ENCODE results near the gene CALD1. TPM values are rescaled to one million over a fixed set of nuclear protein-coding genes. Genes with fewer than 3 reads are reported as not detected.

The CALD1 gene
- total RNA-seq, 1 donor: 3,507 TPM

DNA sequence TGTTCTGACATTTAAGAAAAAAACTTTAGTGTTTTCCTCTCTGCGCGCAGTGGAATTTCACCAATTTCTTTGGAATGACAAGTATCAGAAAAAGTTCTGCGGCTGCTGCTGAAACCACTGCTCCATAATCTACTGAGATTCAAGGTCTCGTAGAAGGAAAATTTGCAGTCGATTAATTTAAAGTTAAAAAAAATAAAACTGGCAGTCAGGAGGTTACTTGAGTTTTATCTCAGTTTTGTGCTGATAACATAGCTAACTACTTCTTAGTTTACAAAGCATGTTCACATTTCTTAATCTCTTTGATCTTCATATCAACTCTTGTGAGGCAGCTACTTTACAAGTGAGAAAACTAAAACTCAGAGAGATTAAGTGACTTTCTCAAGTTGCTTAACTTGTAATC is 18.2 kb upstream of the CALD1 start:
- TF ChIP-seq, protein P1, sequence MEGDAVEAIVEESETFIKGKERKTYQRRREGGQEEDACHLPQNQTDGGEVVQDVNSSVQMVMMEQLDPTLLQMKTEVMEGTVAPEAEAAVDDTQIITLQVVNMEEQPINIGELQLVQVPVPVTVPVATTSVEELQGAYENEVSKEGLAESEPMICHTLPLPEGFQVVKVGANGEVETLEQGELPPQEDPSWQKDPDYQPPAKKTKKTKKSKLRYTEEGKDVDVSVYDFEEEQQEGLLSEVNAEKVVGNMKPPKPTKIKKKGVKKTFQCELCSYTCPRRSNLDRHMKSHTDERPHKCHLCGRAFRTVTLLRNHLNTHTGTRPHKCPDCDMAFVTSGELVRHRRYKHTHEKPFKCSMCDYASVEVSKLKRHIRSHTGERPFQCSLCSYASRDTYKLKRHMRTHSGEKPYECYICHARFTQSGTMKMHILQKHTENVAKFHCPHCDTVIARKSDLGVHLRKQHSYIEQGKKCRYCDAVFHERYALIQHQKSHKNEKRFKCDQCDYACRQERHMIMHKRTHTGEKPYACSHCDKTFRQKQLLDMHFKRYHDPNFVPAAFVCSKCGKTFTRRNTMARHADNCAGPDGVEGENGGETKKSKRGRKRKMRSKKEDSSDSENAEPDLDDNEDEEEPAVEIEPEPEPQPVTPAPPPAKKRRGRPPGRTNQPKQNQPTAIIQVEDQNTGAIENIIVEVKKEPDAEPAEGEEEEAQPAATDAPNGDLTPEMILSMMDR (IDR thresholded peaks at IDR 0.05; ENCODE audit: insufficient read depth, low read depth, low read length): no peak
- peak; percentile 78 for DNase-seq (ENCODE audit: low read depth)

DNA sequence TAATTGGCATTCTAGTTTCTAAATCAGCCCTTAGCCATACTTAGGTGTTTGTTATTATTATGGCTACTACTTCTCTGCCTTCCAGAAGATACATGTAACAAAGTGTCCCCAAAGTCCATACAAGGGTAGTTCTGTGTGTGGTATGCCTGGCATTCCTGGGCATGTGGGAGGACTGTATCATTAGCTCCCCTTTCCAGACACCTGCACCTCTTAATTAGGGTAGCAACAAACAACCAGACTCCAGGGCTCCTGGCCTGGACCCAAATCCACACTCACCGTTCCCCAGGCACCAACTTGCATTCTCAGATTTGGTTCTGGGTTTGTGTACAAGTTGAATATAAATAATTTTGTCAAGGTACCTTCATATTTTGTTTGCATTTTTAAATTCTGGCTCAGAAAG is 15.5 kb upstream of the CALD1 start:
- no peak for DNase-seq (ENCODE audit: low read depth)
- TF ChIP-seq, protein P1 (IDR thresholded peaks at IDR 0.05; ENCODE audit: insufficient read depth, low read depth, low read length): no peak

More for the DNA sequence above, 18.2 kb upstream of the CALD1 start:
- H3K4me3 ChIP-seq (ENCODE audit: low read depth, low read length): no peak overlapping the region

DNA sequence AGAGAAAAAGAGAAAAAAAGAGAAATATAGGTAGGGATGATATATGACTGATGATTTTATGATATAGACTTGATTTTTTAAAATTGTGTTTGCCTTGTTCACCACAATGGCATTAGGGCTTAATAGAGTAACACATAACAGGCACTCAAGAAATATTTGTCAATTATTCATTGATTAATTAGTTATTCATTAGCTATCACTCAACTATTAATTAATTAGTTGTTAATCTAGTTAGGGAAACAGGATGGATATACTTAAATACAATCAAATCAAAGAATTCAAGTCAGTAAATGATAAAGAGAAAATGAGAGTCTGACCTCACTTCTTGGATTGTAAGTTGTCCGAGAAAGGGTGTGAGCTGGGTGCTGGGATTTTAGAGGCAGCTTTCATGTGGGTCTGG is 15.1 kb upstream of the CALD1 start:
- DNase-seq (ENCODE audit: low read depth): no peak
- no peak overlapping the region for H3K4me3 ChIP-seq (ENCODE audit: low read depth, low read length)
- TF ChIP-seq, protein P1 (IDR thresholded peaks at IDR 0.05; ENCODE audit: insufficient read depth, low read depth, low read length): no peak

More for the DNA sequence above, 15.5 kb upstream of the CALD1 start:
- no peak overlapping the region for H3K4me3 ChIP-seq (ENCODE audit: low read depth, low read length)

DNA sequence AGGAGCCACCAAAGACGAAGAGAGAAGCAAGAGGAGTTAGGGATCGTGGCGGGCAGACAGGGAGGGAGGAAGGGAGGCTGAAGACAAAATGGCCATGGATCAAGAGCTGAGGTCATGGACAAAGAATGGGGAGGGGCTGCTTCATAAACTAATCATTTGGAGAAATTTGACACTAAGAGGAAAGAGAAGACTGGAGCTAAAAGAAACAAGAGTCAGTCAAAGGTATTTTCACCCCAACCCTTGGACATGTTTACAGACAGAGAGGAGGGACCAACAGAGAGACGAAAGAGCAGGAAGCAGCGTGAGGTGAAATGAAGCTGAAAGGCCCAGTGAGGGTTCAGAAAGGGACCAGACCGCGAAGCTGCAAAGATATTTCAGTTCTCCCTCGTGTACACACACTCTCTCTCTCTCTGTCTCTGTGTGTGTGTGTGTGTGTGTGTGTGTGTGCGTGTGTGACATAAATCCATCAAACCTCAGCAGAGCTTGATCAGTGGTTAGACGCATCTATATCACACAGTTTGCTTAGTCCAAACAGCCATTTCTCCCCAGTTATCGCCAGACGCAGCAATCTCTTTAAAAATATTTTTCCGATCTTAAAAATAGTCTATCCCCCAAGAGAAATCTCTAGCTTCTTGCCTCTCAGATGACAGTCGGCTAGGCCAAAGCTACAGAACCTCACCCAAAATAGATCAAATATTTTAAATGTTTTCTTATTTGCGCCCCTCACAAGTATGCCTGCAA is 12.5 kb upstream of the CALD1 start:
- TF ChIP-seq, protein P1 (IDR thresholded peaks at IDR 0.05; ENCODE audit: insufficient read depth, low read depth, low read length): no peak
- DNase-seq (ENCODE audit: low read depth): peak; percentile 36
- no peak overlapping the region for H3K4me3 ChIP-seq (ENCODE audit: low read depth, low read length)

DNA sequence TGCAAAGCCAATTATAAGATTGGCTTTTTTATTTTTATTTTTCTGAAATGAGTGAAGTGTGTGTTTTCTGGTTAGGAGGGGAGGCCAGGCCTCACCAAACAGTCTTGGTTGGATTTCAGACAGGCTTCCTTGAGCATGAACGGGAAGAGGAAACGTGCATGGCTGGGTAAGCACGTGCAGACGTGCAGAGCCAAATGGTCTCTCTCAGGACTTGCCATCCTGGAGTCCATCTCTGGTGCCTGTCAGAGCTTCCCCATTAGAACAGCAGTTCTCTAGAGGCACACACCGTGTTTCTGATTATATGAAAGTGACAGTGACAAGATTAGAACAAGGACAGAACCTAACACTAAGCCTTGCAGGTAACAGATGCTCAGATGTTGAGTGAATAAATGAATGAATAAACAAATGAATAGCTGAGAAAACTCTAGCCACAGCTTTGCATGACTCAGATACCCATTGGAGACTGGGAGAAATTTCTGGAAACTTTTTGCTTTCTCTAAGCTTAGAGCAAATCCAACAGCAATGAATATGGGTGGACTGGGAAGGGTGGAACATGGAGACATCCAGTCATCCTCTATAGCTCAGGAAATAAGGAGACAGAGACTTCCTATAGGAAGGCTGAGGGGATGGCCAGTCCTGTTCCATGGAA is 11.8 kb upstream of the CALD1 start:
- peak; percentile 14 for DNase-seq (ENCODE audit: low read depth)
- TF ChIP-seq, protein P1 (IDR thresholded peaks at IDR 0.05; ENCODE audit: insufficient read depth, low read depth, low read length): no peak
- no peak overlapping the region for H3K4me3 ChIP-seq (ENCODE audit: low read depth, low read length)

DNA sequence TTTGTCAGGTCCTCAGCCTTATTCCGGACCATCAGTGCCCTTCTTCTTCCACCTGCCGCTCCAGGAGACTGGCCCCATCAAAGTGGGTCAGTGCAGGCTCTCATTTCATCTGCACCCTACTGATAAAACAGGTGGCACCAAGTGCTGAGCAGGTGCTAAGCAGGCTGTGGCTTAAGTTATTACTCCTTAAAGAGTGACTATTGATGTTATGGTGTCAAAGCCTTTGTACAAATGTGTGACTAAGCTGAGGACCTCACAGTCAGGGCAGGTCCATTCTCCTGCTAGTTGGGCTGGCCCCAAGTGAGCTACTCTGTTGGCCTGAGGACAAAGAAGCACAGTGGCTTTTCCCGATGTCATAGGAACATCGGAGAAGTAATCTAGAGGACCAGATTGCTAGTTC is 11.2 kb upstream of the CALD1 start:
- DNase-seq (ENCODE audit: low read depth): no peak
- no peak overlapping the region for H3K4me3 ChIP-seq (ENCODE audit: low read depth, low read length)
- TF ChIP-seq, protein P1 (IDR thresholded peaks at IDR 0.05; ENCODE audit: insufficient read depth, low read depth, low read length): no peak

All from fibroblast of villous mesenchyme (primary cell).